Cardiac fibroblast (primary cell): ENCODE measurements around the gene ATXN2.
A peak's percentile ranks its signal among the peaks of the same experiment; 100 is the strongest.

Source experiments
- DNase-seq, 2 donors: peaks; one replicate each; pipeline versions ENCODE4 v3.0.0 to v3.0.0-alpha.2; 2010; ENCODE audit warnings: low read depth in 2 of 2
- H3K4me3 ChIP-seq, 2 donors: replicated peaks in 1 of 2; 1 replicate in 1 of 2; 2 replicates in 1 of 2; pipeline ENCODE4 v1.5.1; 2011; ENCODE audit warnings: low read depth in 2 of 2, low read length in 2 of 2, mild to moderate bottlenecking in 2 of 2, moderate library complexity in 1 of 2
- CTCF ChIP-seq: IDR thresholded peaks from one replicate; pipeline ENCODE4 v1.5.1; 2011; ENCODE audit warnings: low read depth, mild to moderate bottlenecking, low read length, inconsistent platforms

ATXN2 gene

DNA sequence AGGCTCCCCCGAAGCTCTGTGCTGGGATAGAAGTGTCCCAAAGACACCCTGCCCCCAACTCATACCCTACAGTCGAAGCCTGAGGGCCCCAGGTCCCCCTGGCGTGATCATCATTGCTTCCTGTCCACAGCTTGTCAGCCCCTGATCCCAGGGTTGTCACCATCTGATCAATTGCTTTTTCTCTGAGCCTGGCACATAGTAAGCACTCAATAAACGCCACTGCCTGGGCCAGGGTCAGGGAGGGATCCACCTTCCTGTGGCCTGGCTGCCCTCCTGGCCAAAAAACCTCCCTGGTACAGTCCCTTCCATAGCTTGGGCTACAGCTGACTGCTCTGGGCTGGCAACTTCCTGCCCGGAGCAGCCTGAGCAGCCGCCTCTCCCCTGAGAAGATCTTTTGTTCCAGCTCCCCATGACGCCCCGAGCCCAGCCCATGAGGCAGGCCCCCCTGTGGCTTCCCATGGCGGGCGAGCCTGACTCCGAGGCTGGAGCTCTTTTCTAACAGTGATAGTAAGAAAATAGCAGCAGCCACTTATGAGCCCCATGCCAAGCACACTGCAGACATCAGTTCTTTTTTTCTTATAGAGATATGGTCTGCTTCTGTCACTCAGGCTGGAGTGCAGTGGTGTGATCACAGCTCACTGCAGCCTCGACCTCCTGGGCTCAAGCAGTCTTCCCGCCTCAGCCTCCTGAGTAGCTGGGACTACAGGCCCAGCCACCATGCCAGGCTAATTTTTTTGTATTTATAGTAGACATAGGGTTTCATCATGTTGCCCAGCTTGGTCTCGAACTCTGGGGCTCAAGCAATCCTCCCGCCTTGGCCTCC, 186.9 kb downstream of the ATXN2 start:
- no peak overlapping the region for H3K4me3 ChIP-seq
- DNase-seq = peak in 1 of 2 donors; percentile 50
- no peak for TF ChIP-seq CTCF

DNA sequence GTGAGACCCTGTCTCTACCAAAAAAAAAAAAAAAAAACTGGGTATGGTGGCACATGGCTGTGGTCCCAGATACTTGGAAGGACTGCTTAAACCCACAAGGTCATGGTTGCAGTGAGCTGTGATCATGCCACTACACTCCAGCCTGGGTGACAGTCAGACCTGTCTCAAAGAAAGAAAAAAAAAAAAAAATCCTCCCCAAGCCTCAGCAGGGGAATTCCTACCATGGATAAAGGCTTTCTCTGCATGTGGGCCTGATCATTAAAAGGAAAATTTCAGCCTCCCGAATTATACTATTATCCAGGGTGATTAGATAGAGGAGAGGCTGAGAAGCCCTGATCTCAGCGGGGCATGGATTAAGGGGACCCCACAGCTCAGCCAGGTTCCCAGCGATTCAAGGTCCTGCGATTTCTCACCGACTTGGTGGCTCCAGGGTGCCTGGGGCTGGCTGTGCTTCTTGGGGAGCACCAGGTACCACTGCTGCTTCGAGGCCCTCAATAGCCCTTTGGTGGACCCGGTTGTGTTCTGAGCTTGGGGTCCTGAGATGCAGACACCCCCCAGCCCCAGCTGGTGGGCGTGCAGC, 187.8 kb downstream of the ATXN2 start:
- no peak for TF ChIP-seq CTCF
- no peak overlapping the region for H3K4me3 ChIP-seq
- no peak for DNase-seq

GRCh38 chr12:111410431-111411184, 188.5 kb downstream of the ATXN2 start:
- H3K4me3 ChIP-seq = no peak overlapping the region
- no peak for TF ChIP-seq CTCF
- peak; percentile 53 to 64 for DNase-seq

DNA sequence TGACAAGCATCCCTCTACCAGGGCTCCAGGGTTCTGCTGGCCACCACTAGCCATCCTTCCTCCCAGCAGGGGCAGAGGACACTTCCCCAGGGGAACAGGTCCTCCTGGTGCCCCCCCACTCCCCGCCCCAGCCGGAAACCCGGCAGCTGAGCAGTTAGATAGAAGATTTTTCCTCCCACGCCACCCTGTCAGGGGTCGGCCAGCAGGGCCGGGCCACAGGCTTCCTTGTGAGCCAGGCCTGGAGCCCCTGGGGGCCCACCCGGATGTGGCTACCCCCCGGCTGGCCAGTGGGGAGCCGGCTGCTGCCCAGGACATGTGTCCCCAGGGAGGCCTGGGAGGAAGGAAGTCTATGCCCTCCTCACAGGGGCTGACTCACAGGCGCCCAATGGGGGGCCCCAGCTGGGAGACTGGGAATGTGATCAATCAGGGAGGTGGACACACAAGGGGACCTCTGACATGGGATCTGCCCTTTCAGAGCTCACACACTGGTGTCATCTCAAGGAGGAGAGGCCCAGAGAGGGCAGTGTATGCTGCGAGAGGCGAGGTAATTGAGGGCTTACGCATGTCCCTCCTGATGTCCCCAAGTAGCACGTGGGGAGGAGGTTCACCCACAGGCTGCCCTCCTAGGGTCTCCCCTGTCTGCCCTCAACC, 189.2 kb downstream of the ATXN2 start:
- peak; percentile 87 to 89 for DNase-seq
- TF ChIP-seq CTCF = peak; percentile 2
- peak overlapping the region; percentile 2 to 76 for H3K4me3 ChIP-seq

DNA sequence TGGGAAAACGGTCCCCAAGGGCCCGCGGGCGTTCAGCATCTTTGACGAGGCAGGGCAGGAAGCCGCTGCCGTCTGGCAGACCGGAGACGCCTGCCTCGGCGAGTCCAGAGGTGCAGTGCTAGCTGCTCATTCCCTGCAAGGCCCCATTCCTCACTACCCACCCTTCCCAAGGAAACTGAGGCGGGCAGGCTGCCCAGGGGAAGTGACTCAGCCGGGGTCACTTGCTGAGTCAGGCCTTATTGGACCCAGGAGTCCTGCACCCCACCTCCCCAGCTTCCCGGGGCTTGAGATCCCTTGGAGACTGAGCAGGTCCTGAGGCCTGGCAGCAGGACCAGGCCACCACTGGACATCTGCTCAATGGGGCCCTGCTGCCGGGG, 189.7 kb downstream of the ATXN2 start:
- DNase-seq = peak; percentile 63 to 66
- H3K4me3 ChIP-seq = peak overlapping the region in 1 of 2 donors; percentile 76

More for the DNA sequence above, 189.7 kb downstream of the ATXN2 start:
- TF ChIP-seq CTCF = no peak
